Measurements from ENCODE around the gene GON4L. TPM values are rescaled to one million over a fixed set of nuclear protein-coding genes. Genes with fewer than 3 reads are reported as not detected.

Gene GON4L
- polyA plus RNA-seq, 1 of the 3 experiments (the other 2 are of a cell fraction) = 16.5 TPM

- no peak for TF ChIP-seq SMC3 (IDR thresholded peaks at IDR 0.05; ENCODE audit: low read depth, low read length)
- TF ChIP-seq TEAD4 (IDR thresholded peaks at IDR 0.05; ENCODE audit: borderline replicate concordance, insufficient read depth) = no peak
- TF ChIP-seq GABPA (IDR thresholded peaks at IDR 0.05; ENCODE audit: low read depth) = no peak
- TF ChIP-seq NRF1 (IDR thresholded peaks at IDR 0.05; ENCODE audit: low read depth, low read length) = no peak
- TF ChIP-seq, protein P1, sequence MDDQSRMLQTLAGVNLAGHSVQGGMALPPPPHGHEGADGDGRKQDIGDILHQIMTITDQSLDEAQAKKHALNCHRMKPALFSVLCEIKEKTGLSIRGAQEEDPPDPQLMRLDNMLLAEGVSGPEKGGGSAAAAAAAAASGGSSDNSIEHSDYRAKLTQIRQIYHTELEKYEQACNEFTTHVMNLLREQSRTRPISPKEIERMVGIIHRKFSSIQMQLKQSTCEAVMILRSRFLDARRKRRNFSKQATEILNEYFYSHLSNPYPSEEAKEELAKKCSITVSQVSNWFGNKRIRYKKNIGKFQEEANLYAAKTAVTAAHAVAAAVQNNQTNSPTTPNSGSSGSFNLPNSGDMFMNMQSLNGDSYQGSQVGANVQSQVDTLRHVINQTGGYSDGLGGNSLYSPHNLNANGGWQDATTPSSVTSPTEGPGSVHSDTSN (IDR thresholded peaks at IDR 0.05) = no peak
- TF ChIP-seq NFIC (IDR thresholded peaks at IDR 0.05; ENCODE audit: borderline replicate concordance) = no peak
- TF ChIP-seq CHD2 (IDR thresholded peaks at IDR 0.05; ENCODE audit: low read length, partially characterized antibody) = no peak
- no peak for TF ChIP-seq EP300 (IDR thresholded peaks at IDR 0.05; ENCODE audit: borderline replicate concordance in 1 of 2, low read depth in 1 of 2, low read length in 1 of 2)
- TF ChIP-seq MEF2A (IDR thresholded peaks at IDR 0.05; ENCODE audit: borderline replicate concordance, low read depth) = no peak
- TF ChIP-seq TAF1 (IDR thresholded peaks at IDR 0.05; ENCODE audit: borderline replicate concordance, low read depth, low read length) = no peak
- no peak for TF ChIP-seq POLR2AphosphoS5 (IDR thresholded peaks at IDR 0.05; ENCODE audit: low read depth, low read length)
- TF ChIP-seq CTCF (IDR thresholded peaks at IDR 0.05) = no peak
- TF ChIP-seq SIN3A (IDR thresholded peaks at IDR 0.05; ENCODE audit: borderline replicate concordance, low read depth, low read length) = no peak
- no peak for TF ChIP-seq JUND (IDR thresholded peaks at IDR 0.05)
- TF ChIP-seq EZH2phosphoT487 (IDR thresholded peaks at IDR 0.05; ENCODE audit: borderline replicate concordance, low read depth) = no peak
- no peak for TF ChIP-seq FOXJ3 (CRISPR knock-in tag; IDR thresholded peaks at IDR 0.05)
- TF ChIP-seq YY1 (IDR thresholded peaks at IDR 0.05; ENCODE audit: low read depth) = no peak
- no peak for TF ChIP-seq FOXM1 (IDR thresholded peaks at IDR 0.05; ENCODE audit: low read depth)
- no peak for TF ChIP-seq RFX5 (IDR thresholded peaks at IDR 0.05; ENCODE audit: low read length)
- POLR2A ChIA-PET = interaction anchor here (0.6 kb wide), 1 partner anchor 130 kb away, joined by 3 read pairs; no protein-coding TSS in a partner anchor
- H3F3A ChIP-seq (replicated peaks; ENCODE audit: insufficient read depth) = peaks cover 45% of the 10 kb centered on the region
- no peaks in the 10 kb centered on the region for H4K20me1 ChIP-seq (ENCODE audit: insufficient read depth)
- peaks cover 12 to 22% of the 10 kb centered on the region in 2 experiments for H3K36me3 ChIP-seq (replicated peaks in 1 of 2; ENCODE audit: control insufficient read depth in 1 of 2, insufficient read depth in 2 of 2, low read length in 1 of 2)
- CTCF ChIA-PET = interaction anchor here (1.5 kb wide), 1 partner anchor 13 kb away, joined by 5 read pairs; no protein-coding TSS in a partner anchor
- H3K4me3 ChIP-seq (ENCODE audit: low read depth in 2 of 2, low read length in 1 of 2) = no peak overlapping the region
- H3K4me1 ChIP-seq (ENCODE audit: control insufficient read depth in 1 of 2, insufficient read depth in 2 of 2, low read depth in 1 of 2, low read length in 1 of 2) = peaks cover 0 to 26% of the 10 kb centered on the region in 2 experiments; a peak in 3 of 4 replicates
- no peaks in the 10 kb centered on the region for H3K79me2 ChIP-seq (ENCODE audit: insufficient read depth)
- no peak overlapping the region for H2AFZ ChIP-seq (ENCODE audit: low read depth)
- peak overlapping the region; percentile 42 for H3K4me2 ChIP-seq
- H3K27ac ChIP-seq (ENCODE audit: low read depth in 2 of 2, low read length in 1 of 2) = peak overlapping the region in 1 of 2 experiments; percentile 53; a peak in 2 of 4 replicates
- H3K9me2 ChIP-seq = no peaks in the 10 kb centered on the region
- H3K27me3 ChIP-seq (ENCODE audit: insufficient read depth) = no peaks in the 10 kb centered on the region
- DNase-seq = no peak
- no peak overlapping the region; the same call in 1 of the 2 replicates for H3K9ac ChIP-seq
- no peaks in the 10 kb centered on the region for H3K9me3 ChIP-seq
Observed at GRCh38 chr1:155884982-155885381, 28.0 kb upstream of the GON4L start.
